GM18867 (cell line): Measurements from ENCODE around the gene CMPK2.

Source experiments
- ATAC-seq: cut with Tn5 transposase; IDR thresholded peaks from one replicate; pipeline ENCODE4 v1.9.1; 2021; ENCODE audit warnings: mild to moderate bottlenecking, moderate library complexity; ENCODE audit not compliant: unreplicated experiment

CMPK2 gene

GRCh38 chr2:6813573-6813972 is 52.1 kb downstream of the CMPK2 start:
- no peak for ATAC-seq

DNA sequence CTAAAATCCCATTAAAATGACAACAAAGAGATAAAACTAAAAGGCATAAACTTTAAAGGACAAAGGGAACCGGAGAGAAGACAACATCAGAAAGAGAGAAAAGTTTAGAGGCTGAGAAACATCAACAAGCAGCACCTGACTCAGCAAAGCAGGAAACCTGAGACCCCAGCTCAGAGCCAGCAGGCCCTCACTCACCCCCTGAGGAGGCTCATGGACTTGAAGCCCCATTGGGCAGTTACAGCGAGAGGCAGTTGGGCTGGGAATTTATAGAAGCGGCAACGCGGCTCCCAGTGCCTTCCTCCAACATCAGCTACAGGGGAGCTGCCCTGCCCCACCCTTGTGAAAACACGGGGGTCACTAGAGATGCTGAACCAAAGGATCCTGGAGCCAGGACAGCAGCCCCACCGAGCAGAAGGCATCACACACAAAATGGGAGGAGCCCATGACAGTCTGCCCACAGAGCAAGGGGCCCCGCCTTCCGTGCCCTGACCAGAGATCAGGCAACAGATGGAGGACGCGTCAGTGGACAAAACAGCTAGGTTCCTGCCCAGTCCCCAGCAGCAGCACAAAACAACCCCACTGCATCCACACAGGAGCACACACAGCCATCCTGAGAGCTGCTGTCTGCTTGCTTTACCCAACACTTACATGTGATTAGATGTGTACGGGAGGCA is 52.7 kb downstream of the CMPK2 start:
- no peak for ATAC-seq

DNA sequence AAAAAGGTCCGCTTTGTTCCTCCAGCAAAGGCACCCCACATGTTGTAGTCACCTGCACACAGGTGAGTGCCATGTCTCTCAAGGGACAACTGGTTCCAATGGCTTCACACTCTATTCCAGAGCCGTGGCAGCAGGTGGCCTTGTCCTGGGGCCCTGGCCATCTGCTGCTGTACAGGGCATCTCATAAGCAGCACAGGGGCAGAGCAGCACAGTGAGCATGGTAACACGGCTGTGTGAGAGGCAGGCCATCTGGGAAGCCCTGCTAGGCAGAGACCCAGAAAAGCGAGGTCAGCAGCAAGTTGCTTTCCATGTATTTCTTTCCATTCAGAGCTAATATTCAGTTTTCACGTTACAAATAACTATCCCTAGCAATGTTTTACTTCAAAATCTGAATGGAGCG is 54.7 kb downstream of the CMPK2 start:
- no peak for ATAC-seq

DNA sequence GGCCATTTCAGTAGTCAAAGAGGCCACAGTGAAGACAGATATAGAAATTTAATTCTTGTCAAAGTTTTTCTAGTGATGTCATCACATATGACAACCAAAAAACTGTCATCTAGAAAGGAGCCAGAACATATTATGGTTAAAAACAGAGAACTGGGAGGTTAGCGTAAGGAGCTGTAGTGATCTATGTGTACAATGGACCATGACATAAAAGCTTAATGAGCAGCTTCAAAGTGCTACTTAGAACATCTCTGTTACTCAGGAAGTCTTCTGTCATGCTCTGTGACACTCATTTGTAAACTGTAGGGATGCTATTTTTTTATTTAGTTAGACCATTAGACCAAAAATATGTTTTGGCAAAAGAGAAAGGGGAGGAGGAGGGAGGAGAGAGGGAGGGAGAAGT is 57.3 kb downstream of the CMPK2 start:
- no peak for ATAC-seq

DNA sequence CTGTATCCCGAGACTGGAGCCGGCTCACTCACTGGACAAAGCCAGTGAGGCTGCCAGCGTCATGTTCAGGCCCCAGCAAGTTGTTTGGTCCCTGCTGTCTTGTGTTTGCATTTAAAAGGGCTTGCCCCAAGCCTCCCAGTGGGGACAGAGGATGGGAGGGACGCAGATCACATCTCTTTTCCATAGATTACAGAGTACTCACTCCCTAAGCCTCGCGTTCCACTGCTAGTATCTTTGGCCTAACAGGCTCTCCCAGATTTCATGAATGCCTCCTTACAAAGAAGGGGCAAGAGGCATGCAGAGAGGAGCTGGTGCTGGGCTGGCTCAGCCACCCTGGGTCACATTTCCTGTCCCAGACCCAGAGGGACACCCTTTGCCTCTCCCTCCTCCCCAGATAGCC is 59.1 kb downstream of the CMPK2 start:
- ATAC-seq = no peak

GRCh38 chr2:6800553-6800952 is 65.2 kb downstream of the CMPK2 start:
- ATAC-seq = no peak
